OCI-LY7 (cell line): ENCODE results near the gene FREM3. TPM values are rescaled to one million over a fixed set of nuclear protein-coding genes. Genes with fewer than 3 reads are reported as not detected.
"Not testable (repeated sequence)": the region's sequence is repeated elsewhere in the genome, so short reads cannot be mapped to it uniquely, and the experiment has no call there.

Source experiments
- BruUV-seq: library from RNA; stranded (reverse); fragments of 400-500 nt; replicated peaks from 2 replicates; lab custom pipeline; 2021; lab: Mats Ljungman, UMichigan
- CTCF ChIA-PET: fragments of 300-600 bp; sonication (Branson Sonifier 250); formaldehyde crosslinking; loops from one replicate; lab custom pipeline; 2022; ENCODE audit warnings: antibody characterized with exemption; ENCODE audit not compliant: unreplicated experiment; lab: Charles Lee
- POLR2A ChIA-PET: fragments of 300-600 bp; sonication (Branson Sonifier 250); formaldehyde crosslinking; loops from one replicate; lab custom pipeline; 2022; ENCODE audit warnings: antibody characterized with exemption; lab: Charles Lee
- DNase-seq: peaks from one replicate; pipeline ENCODE4 v3.0.0-alpha.2; 2015; ENCODE audit warnings: low spot score
- H2AFZ ChIP-seq: fragments of 200-600 bp; sonication (generic), shearing (Covaris generic); 2 replicates; pipeline ENCODE4 v1.6.1; 2014; ENCODE audit warnings: mild to moderate bottlenecking, antibody characterized with exemption, low read length, moderate library complexity
- H3K27ac ChIP-seq: fragments of 200-600 bp; sonication (generic); 2 replicates; pipeline ENCODE4 v1.5.1; 2014; ENCODE audit warnings: mixed run types, low read depth, mild to moderate bottlenecking, moderate library complexity, low read length, inconsistent platforms; ENCODE audit not compliant: poor library complexity, severe bottlenecking
- H3K36me3 ChIP-seq: fragments of 200-600 bp; sonication (generic); 2 replicates; pipeline ENCODE4 v1.6.1; 2014; ENCODE audit warnings: mild to moderate bottlenecking, antibody characterized with exemption, low read length, moderate library complexity, mixed read lengths; ENCODE audit not compliant: insufficient read depth
- H3K4me1 ChIP-seq: fragments of 200-600 bp; sonication (generic); 2 replicates; pipeline ENCODE4 v1.5.1; 2014; ENCODE audit warnings: mild to moderate bottlenecking, low read length; ENCODE audit not compliant: insufficient read depth, poor library complexity, severe bottlenecking
- H3K4me2 ChIP-seq: fragments of 200-600 bp; sonication (generic); 2 replicates; pipeline ENCODE4 v1.6.1; 2014; ENCODE audit warnings: mild to moderate bottlenecking, low read length
- H3K4me3 ChIP-seq: fragments of 200-600 bp; sonication (generic); 2 replicates; pipeline ENCODE4 v1.5.1; 2014; ENCODE audit warnings: mild to moderate bottlenecking, low read depth, low read length; ENCODE audit not compliant: poor library complexity, severe bottlenecking
- H3K79me2 ChIP-seq: fragments of 200-600 bp; sonication (generic); 2 replicates; pipeline ENCODE4 v1.6.1; 2016; ENCODE audit warnings: low read depth, mild to moderate bottlenecking, low read length, moderate library complexity, mixed read lengths; ENCODE audit not compliant: insufficient read depth
- H3K9me2 ChIP-seq: fragments of 200-600 bp; sonication (generic); 2 replicates; pipeline ENCODE4 v1.6.1; 2016; ENCODE audit warnings: mild to moderate bottlenecking, low read length, mixed read lengths; ENCODE audit not compliant: insufficient read depth
- H3K9me3 ChIP-seq: fragments of 200-600 bp; sonication (generic); 2 replicates; pipeline ENCODE4 v1.6.1; 2014; ENCODE audit warnings: mild to moderate bottlenecking, mixed run types, low read length, mixed read lengths
- H4K20me1 ChIP-seq: fragments of 200-600 bp; sonication (generic); 2 replicates; pipeline ENCODE4 v1.6.1; 2014; ENCODE audit warnings: mild to moderate bottlenecking, antibody characterized with exemption, low read length, moderate library complexity, mixed read lengths; ENCODE audit not compliant: insufficient read depth
- CTCF ChIP-seq: fragments of 200-600 bp; sonication (generic); conservative IDR thresholded peaks from 2 replicates; pipeline ENCODE4 v1.5.1; 2014; ENCODE audit warnings: mild to moderate bottlenecking, antibody characterized with exemption, low read length, moderate library complexity, mixed read lengths
- EZH2phosphoT487 ChIP-seq: fragments of 200-600 bp; sonication (generic); IDR thresholded peaks from 2 replicates; pipeline ENCODE4 v1.6.1; 2018; ENCODE audit warnings: low read depth, borderline replicate concordance, mild to moderate bottlenecking, mixed run types, antibody characterized with exemption, low read length, moderate library complexity, mixed read lengths
- intact Hi-C: fragments of 100-400 bp; cut with micrococcal nuclease; formaldehyde crosslinking; loops from one replicate; pipeline ENCODE4 v1.10.0; 2022; ENCODE audit not compliant: unreplicated experiment
- total RNA-seq, 2 experiments: library from RNA; depleted of rRNA in 1 of 2; stranded (reverse); fragments of >200 nt in 1 of 2; shearing (Covaris generic) in 1 of 2; gene quantifications; 2 replicates each; pipeline ENCODE4 v1.2.3, GENCODE V29; 2014 to 2022

The FREM3 gene
- total RNA-seq, 2 experiments from 2014 or later = not detected

- H3K9me2 ChIP-seq = no peaks in the 10 kb centered on the region
- H3K4me2 ChIP-seq = no peak overlapping the region
- CTCF ChIA-PET = no interaction called here
Measured at GRCh38 chr4:143679434-143679833, 21.0 kb downstream of the FREM3 start.

GRCh38 chr4:143673629-143674028 lies 26.8 kb downstream of the FREM3 start:
- H3K79me2 ChIP-seq, H3K9me3 ChIP-seq, BruUV-seq, H3K4me3 ChIP-seq, H3K4me2 ChIP-seq, H2AFZ ChIP-seq, H3K4me1 ChIP-seq, H3K36me3 ChIP-seq, DNase-seq, H3K27ac ChIP-seq, POLR2A ChIA-PET, intact Hi-C loops, CTCF ChIA-PET, H4K20me1 ChIP-seq, H3K9me2 ChIP-seq: not testable (repeated sequence)

More at GRCh38 chr4:143679434-143679833, 21.0 kb downstream of the FREM3 start:
- no peak overlapping the region for H3K4me3 ChIP-seq
- H2AFZ ChIP-seq = no peak overlapping the region
- POLR2A ChIA-PET = interaction anchor here (0.6 kb wide), 1 partner anchor 9 kb away, joined by 3 read pairs; no protein-coding TSS in a partner anchor
- no peak for DNase-seq
- no peak overlapping the region for H3K27ac ChIP-seq
- TF ChIP-seq EZH2phosphoT487 (no peak), CTCF (no peak)
- intact Hi-C loops = no loop called here
- no peaks in the 10 kb centered on the region for H3K9me3 ChIP-seq
- no peaks in the 10 kb centered on the region for H3K36me3 ChIP-seq
- no peaks in the 10 kb centered on the region for H3K4me1 ChIP-seq
- no peaks in the 10 kb centered on the region for H4K20me1 ChIP-seq
- no peaks in the 10 kb centered on the region for H3K79me2 ChIP-seq
- no TSS peak for BruUV-seq

DNA sequence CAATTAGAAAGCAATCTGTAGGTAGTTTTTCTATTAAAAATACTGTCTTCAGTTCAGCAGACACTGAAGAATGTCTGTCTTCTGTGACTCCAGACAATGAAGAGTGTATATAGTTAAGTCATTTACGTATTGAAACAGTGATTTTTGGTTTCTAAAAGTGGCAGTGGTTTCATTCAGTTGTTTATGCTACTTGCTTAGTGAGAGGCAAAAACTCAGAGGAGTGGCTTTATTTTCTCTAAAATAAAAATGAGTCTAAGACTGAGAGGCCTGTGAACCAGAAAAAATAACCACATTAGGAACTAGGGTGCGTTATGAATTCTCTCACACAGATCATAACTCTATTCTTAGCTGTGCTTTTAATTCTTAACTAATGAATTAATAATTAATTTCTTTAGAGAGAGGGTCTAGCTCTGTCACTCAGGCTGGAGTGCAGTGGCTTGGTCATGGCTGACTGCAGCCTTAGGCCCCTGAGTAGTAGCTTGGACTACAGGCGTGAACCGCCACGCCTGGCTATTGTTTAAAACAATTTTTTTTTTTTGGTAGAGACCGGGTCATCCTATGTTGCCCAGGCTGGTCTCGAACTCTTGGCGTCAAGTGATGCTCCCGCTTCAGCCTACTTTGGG lies 31.4 kb downstream of the FREM3 start:
- ChIA-PET POLR2A (no interaction called here), CTCF (no interaction called here)
- intact Hi-C loops = no loop called here
- BruUV-seq = no TSS peak
- Histone ChIP-seq H3K36me3 (no peaks in the 10 kb centered on the region), H4K20me1 (no peaks in the 10 kb centered on the region), H3K9me3 (no peaks in the 10 kb centered on the region), H3K27ac (no peak overlapping the region), H2AFZ (no peak overlapping the region), H3K4me3 (no peak overlapping the region), H3K4me1 (no peaks in the 10 kb centered on the region), H3K4me2 (no peak overlapping the region), H3K79me2 (no peaks in the 10 kb centered on the region), H3K9me2 (no peaks in the 10 kb centered on the region)
- TF ChIP-seq CTCF = no peak
- no peak for TF ChIP-seq EZH2phosphoT487
- DNase-seq = no peak
